ENCODE measurements around the gene SEPTIN10. TPM values are rescaled to one million over a fixed set of nuclear protein-coding genes. Genes with fewer than 3 reads are reported as not detected.

Gene SEPTIN10
- total and polyA plus RNA-seq, 3 donors from 2014 or later, result 118 to 151 (median 130) TPM

DNA sequence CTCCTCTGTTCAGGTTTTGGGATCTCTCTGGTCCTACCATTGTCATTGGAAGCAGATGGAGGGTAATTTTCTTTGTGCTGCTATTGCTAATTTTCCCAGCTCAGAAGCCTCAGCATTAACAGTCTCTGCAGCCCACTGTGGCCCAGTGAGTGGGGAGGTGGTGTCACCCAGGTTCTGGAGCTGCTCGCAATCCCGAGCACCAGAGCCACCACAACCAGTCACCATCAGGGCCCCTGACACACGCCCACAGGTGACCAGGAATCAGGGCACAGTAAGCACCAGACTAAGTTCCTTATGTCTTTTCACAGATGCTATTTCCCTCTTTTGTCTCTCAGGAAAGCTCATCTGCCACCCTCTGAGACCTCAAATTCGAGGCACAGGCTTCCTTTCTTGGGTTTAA lies 87.9 kb downstream of the SEPTIN10 start:
- TF ChIP-seq, protein P1, sequence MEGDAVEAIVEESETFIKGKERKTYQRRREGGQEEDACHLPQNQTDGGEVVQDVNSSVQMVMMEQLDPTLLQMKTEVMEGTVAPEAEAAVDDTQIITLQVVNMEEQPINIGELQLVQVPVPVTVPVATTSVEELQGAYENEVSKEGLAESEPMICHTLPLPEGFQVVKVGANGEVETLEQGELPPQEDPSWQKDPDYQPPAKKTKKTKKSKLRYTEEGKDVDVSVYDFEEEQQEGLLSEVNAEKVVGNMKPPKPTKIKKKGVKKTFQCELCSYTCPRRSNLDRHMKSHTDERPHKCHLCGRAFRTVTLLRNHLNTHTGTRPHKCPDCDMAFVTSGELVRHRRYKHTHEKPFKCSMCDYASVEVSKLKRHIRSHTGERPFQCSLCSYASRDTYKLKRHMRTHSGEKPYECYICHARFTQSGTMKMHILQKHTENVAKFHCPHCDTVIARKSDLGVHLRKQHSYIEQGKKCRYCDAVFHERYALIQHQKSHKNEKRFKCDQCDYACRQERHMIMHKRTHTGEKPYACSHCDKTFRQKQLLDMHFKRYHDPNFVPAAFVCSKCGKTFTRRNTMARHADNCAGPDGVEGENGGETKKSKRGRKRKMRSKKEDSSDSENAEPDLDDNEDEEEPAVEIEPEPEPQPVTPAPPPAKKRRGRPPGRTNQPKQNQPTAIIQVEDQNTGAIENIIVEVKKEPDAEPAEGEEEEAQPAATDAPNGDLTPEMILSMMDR (IDR thresholded peaks at IDR 0.05), result no peak
- no peak for TF ChIP-seq POLR2A (IDR thresholded peaks at IDR 0.05)

GRCh38 chr2:109523536-109524361 lies 90.0 kb downstream of the SEPTIN10 start:
- Histone ChIP-seq H3K36me3 (ENCODE audit: low read depth, missing control alignments) (no peaks in the 10 kb centered on the region), H3K9me3 (no peaks in the 10 kb centered on the region), H3K4me3 (no peak overlapping the region), H3K4me1 (no peaks in the 10 kb centered on the region), H3K27ac (no peak overlapping the region), H3K27me3 (no peaks in the 10 kb centered on the region)
- TF ChIP-seq POLR2A (IDR thresholded peaks at IDR 0.05), result no peak
- TF ChIP-seq, protein P1 (IDR thresholded peaks at IDR 0.05), result no peak
- intact Hi-C loops (cut with DNase I; ENCODE audit: low total_unique reads), result no loop called here
- no peak for DNase-seq
- 85 to 88% methylated on average over 7 to 13 of the region's 13 CpGs for WGBS, 2 donors

More for the DNA sequence above, 87.9 kb downstream of the SEPTIN10 start:
- WGBS, 2 donors, result 67 to 85% methylated on average over 2 to 4 of the region's 4 CpGs
- intact Hi-C loops (cut with DNase I; ENCODE audit: low total_unique reads), result no loop called here
- Histone ChIP-seq H3K9me3 (no peaks in the 10 kb centered on the region), H3K36me3 (ENCODE audit: low read depth, missing control alignments) (no peaks in the 10 kb centered on the region), H3K4me1 (no peaks in the 10 kb centered on the region), H3K27ac (no peak overlapping the region), H3K4me3 (no peak overlapping the region), H3K27me3 (no peaks in the 10 kb centered on the region)
- no peak for DNase-seq

- no peak overlapping the region for H3K4me3 ChIP-seq
- no peaks in the 10 kb centered on the region for H3K27me3 ChIP-seq
- no peaks in the 10 kb centered on the region for H3K9me3 ChIP-seq
- H3K4me1 ChIP-seq, result no peaks in the 10 kb centered on the region
- H3K27ac ChIP-seq, result no peak overlapping the region
- DNase-seq, result no peak
- WGBS, 2 donors, result 72 to 79% methylated on average over 3 to 6 of the region's 6 CpGs
- no peaks in the 10 kb centered on the region for H3K36me3 ChIP-seq (ENCODE audit: low read depth, missing control alignments)
- TF ChIP-seq, protein P1 (IDR thresholded peaks at IDR 0.05), result no peak
- TF ChIP-seq POLR2A (IDR thresholded peaks at IDR 0.05), result no peak
- intact Hi-C loops (cut with DNase I; ENCODE audit: low total_unique reads), result no loop called here
Observed at GRCh38 chr2:109523121-109523520, 90.6 kb downstream of the SEPTIN10 start.

- Histone ChIP-seq H3K27me3 (no peaks in the 10 kb centered on the region), H3K4me3 (no peak overlapping the region), H3K4me1 (no peaks in the 10 kb centered on the region), H3K36me3 (ENCODE audit: low read depth, missing control alignments) (no peaks in the 10 kb centered on the region), H3K27ac (no peak overlapping the region), H3K9me3 (no peaks in the 10 kb centered on the region)
- TF ChIP-seq, protein P1 (IDR thresholded peaks at IDR 0.05), result no peak
- no peak for TF ChIP-seq POLR2A (IDR thresholded peaks at IDR 0.05)
- no peak for DNase-seq
- intact Hi-C loops (cut with DNase I; ENCODE audit: low total_unique reads), result no loop called here
- 95 to 98% methylated on average over 7 of the region's 7 CpGs for WGBS, 2 donors
Observed at GRCh38 chr2:109522063-109522374, 91.7 kb downstream of the SEPTIN10 start.
